ENCODE results near the gene ACER1.
"Not testable (repeated sequence)": the region's sequence is repeated elsewhere in the genome, so short reads cannot be mapped to it uniquely, and the experiment has no call there.

The ACER1 gene

GRCh38 chr19:6355321-6356040 is 22.1 kb upstream of the ACER1 start:
- DNase-seq, result not testable (repeated sequence)

GRCh38 chr19:6354098-6354674 is 20.8 kb upstream of the ACER1 start:
- no peak for DNase-seq

- DNase-seq, result no peak
Measured at GRCh38 chr19:6352381-6353165, 19.2 kb upstream of the ACER1 start.

GRCh38 chr19:6350688-6351087 is 17.3 kb upstream of the ACER1 start:
- no peak for DNase-seq

GRCh38 chr19:6349271-6349670 is 15.9 kb upstream of the ACER1 start:
- not testable (repeated sequence) for DNase-seq

GRCh38 chr19:6343462-6343861 is 10.1 kb upstream of the ACER1 start:
- DNase-seq, result no peak

GRCh38 chr19:6340493-6341201 is 7.2 kb upstream of the ACER1 start:
- no peak for DNase-seq

GRCh38 chr19:6334490-6335285 is 1.3 kb upstream of the ACER1 start:
- no peak for DNase-seq

- DNase-seq, result no peak
Measured at GRCh38 chr19:6326815-6327214, 6.6 kb downstream of the ACER1 start.

GRCh38 chr19:6325614-6326013 is 7.8 kb downstream of the ACER1 start:
- DNase-seq, result no peak

- no peak for DNase-seq
Measured at GRCh38 chr19:6324757-6325156, 8.7 kb downstream of the ACER1 start.

GRCh38 chr19:6322284-6322683 is 11.1 kb downstream of the ACER1 start:
- DNase-seq, result no peak

GRCh38 chr19:6319376-6319775 is 14.0 kb downstream of the ACER1 start:
- DNase-seq, result no peak

- no peak for DNase-seq
Measured at GRCh38 chr19:6318772-6319171, 14.6 kb downstream of the ACER1 start.

GRCh38 chr19:6315646-6316045 is 17.8 kb downstream of the ACER1 start:
- DNase-seq, result not testable (repeated sequence)

- DNase-seq, result no peak
Measured at GRCh38 chr19:6313398-6313969, 19.9 kb downstream of the ACER1 start.

GRCh38 chr19:6312018-6312417 is 21.4 kb downstream of the ACER1 start:
- no peak for DNase-seq

GRCh38 chr19:6298413-6298812 is 35.0 kb downstream of the ACER1 start:
- no peak for DNase-seq

- no peak for DNase-seq
Measured at GRCh38 chr19:6297202-6297601, 36.2 kb downstream of the ACER1 start.

GRCh38 chr19:6292006-6292405 is 41.4 kb downstream of the ACER1 start:
- no peak for DNase-seq

- no peak for DNase-seq
Measured at GRCh38 chr19:6288737-6289136, 44.7 kb downstream of the ACER1 start.

- no peak for DNase-seq
Measured at GRCh38 chr19:6287269-6287885, 46.0 kb downstream of the ACER1 start.

Data from NCI-H748 treated with DMSO at 0.1 percent for 48 hours (cell line).